Stimulated activated CD8-positive, alpha-beta memory T cell treated with anti-CD3 and anti-CD28 coated beads, Interleukin-7, amount 100 ng/mL, for 24 hours (primary cell): Measurements from ENCODE around the gene TNKS1BP1.
"Not testable (repeated sequence)": the region's sequence is repeated elsewhere in the genome, so short reads cannot be mapped to it uniquely, and the experiment has no call there.

Experiments
- DNase-seq: peaks from one replicate; pipeline ENCODE4 v3.0.0-alpha.2; 2020; ENCODE audit warnings: low read depth

The TNKS1BP1 gene

GRCh38 chr11:57288771-57289579 is 35.8 kb downstream of the TNKS1BP1 start:
- no peak for DNase-seq

- DNase-seq = no peak
These were observed 36.9 kb downstream of the TNKS1BP1 start for GRCh38 chr11:57287884-57288283.

GRCh38 chr11:57283231-57283990 is 41.3 kb downstream of the TNKS1BP1 start:
- DNase-seq = no peak

- not testable (repeated sequence) for DNase-seq
These were observed 43.2 kb downstream of the TNKS1BP1 start for GRCh38 chr11:57281546-57281945.

- no peak for DNase-seq
These were observed 45.6 kb downstream of the TNKS1BP1 start for GRCh38 chr11:57279116-57279515.

- no peak for DNase-seq
These were observed 46.0 kb downstream of the TNKS1BP1 start for GRCh38 chr11:57278721-57279095.

GRCh38 chr11:57277845-57278720 is 46.7 kb downstream of the TNKS1BP1 start:
- DNase-seq = no peak

GRCh38 chr11:57276971-57277675 is 47.6 kb downstream of the TNKS1BP1 start:
- DNase-seq = no peak

- DNase-seq = no peak
These were observed 48.4 kb downstream of the TNKS1BP1 start for GRCh38 chr11:57276169-57276970.

- no peak for DNase-seq
These were observed 49.2 kb downstream of the TNKS1BP1 start for GRCh38 chr11:57275582-57275981.

- no peak for DNase-seq
These were observed 49.8 kb downstream of the TNKS1BP1 start for GRCh38 chr11:57274904-57275498.

- DNase-seq = no peak
These were observed 51.2 kb downstream of the TNKS1BP1 start for GRCh38 chr11:57273448-57274058.

- no peak for DNase-seq
These were observed 55.2 kb downstream of the TNKS1BP1 start for GRCh38 chr11:57269571-57270021.

- DNase-seq = no peak
These were observed 58.6 kb downstream of the TNKS1BP1 start for GRCh38 chr11:57266157-57266556.

- no peak for DNase-seq
These were observed 61.4 kb downstream of the TNKS1BP1 start for GRCh38 chr11:57263351-57263750.

GRCh38 chr11:57262157-57262556 is 62.6 kb downstream of the TNKS1BP1 start:
- no peak for DNase-seq

GRCh38 chr11:57260937-57261783 is 63.6 kb downstream of the TNKS1BP1 start:
- DNase-seq = no peak

GRCh38 chr11:57256119-57256518 is 68.6 kb downstream of the TNKS1BP1 start:
- DNase-seq = no peak

GRCh38 chr11:57255618-57256017 is 69.1 kb downstream of the TNKS1BP1 start:
- no peak for DNase-seq
